Measurements from ENCODE around the gene PREB.

- TF ChIP-seq CTCF (IDR thresholded peaks at IDR 0.05; ENCODE audit: low read depth, low read length, poor library complexity, severe bottlenecking) (no peak), EZH2phosphoT487 (IDR thresholded peaks at IDR 0.05; ENCODE audit: borderline replicate concordance, low read length) (no peak)
Measured at GRCh38 chr2:27096748-27097297, 37.6 kb downstream of the PREB start.
